Right lobe of liver (tissue), 6 donors: ENCODE data around the gene DAB2. TPM values are rescaled to one million over a fixed set of nuclear protein-coding genes. Genes with fewer than 3 reads are reported as not detected.

Experiments
- ATAC-seq, 4 donors: fragments of 200-7000 bp; cut with Tn5 transposase; one replicate each; pipeline ENCODE4 v1.9.1; 2020; ENCODE audit warnings: mild to moderate bottlenecking in 4 of 4, moderate library complexity in 4 of 4
- DNase-seq, 3 donors: peaks; one replicate each; pipeline ENCODE4 v3.0.0-alpha.2; 2020
- H3K27ac ChIP-seq, 3 donors: fragments of 200-600 bp; one replicate each; pipeline ENCODE4 v1.8.0; 2022
- H3K27me3 ChIP-seq, 2 donors: fragments of 200-600 bp; one replicate each; pipeline ENCODE4 v1.8.0; 2022
- H3K36me3 ChIP-seq, 4 donors: fragments of 200-600 bp; sonication (generic) in 1 of 4; one replicate each; pipeline versions ENCODE4 v1.5.1 to v1.8.0; 2017 to 2022; ENCODE audit warnings: control low read depth in 1 of 4
- H3K4me1 ChIP-seq, 4 donors: fragments of 200-600 bp; sonication (generic) in 1 of 4; one replicate each; pipeline versions ENCODE4 v1.5.1 to v1.8.0; 2017 to 2022; ENCODE audit warnings: control low read depth in 1 of 4
- H3K4me3 ChIP-seq, 3 donors: fragments of 200-600 bp; one replicate each; pipeline ENCODE4 v1.8.0; 2022
- H3K9me3 ChIP-seq, 4 donors: fragments of 200-600 bp; sonication (generic) in 1 of 4; one replicate each; pipeline versions ENCODE4 v1.5.1 to v1.8.0; 2017 to 2022; ENCODE audit warnings: control low read depth in 1 of 4
- POLR2A ChIP-seq: fragments of 450-650 bp; IDR thresholded peaks from one replicate; pipeline ENCODE4 v1.6.1; 2017; ENCODE audit warnings: antibody characterized with exemption, mild to moderate bottlenecking
- WGBS: methylation state at CpG from one replicate; pipeline ENCODE4 v1.1.6; 2018; ENCODE audit warnings: low coverage, low lambda C conversion rate; ENCODE audit not compliant: insufficient coverage; ENCODE audit errors: missing lambda C conversion rate; 5-methylcytosine and 5-hydroxymethylcytosine counted together
- intact Hi-C, 2 donors: fragments of 100-400 bp; cut with DNase I; formaldehyde crosslinking; loops; one replicate each; pipeline versions ENCODE4 v1.11.2 to v1.14.1; 2022
- total RNA-seq, 6 experiments: library from RNA; depleted of rRNA in 2 of 6; stranded (reverse); fragments of >200 nt in 2 of 6; fragmentation: NEBNext Ultra II Directional in 3 of 6; extraction: Animal tissue kit (Norgen Biotek cat#: 25700) in 3 of 6; gene quantifications; one replicate each; pipeline versions ENCODE4 v1.1.0 to v1.2.4, GENCODE V29; 2016 to 2023
- TF ChIP-seq, protein P1 (sequence below), 4 donors: fragments of 200-600 bp in 3 of 4; fragments of 450-650 bp in 1 of 4; IDR thresholded peaks; one replicate each; pipeline versions ENCODE4 v1.5.1 to v1.8.0; 2016 to 2022; ENCODE audit warnings: antibody characterized with exemption in 4 of 4, mild to moderate bottlenecking in 2 of 4
- donor health status: DM: no; HTN: yes; CAD: no.
- donor health status: DM: no; HTN: no; CAD: no.
- donor health status: DM: no; HTN: no; CAD: no.
- donor health status: DM: no; HTN: yes; CAD: no.
- donor health status: DM: no; HTN: yes; CAD: no.

DAB2 gene
- total RNA-seq, 6 experiments from 2014 or later: 7.3 to 32.8 (median 14.0) TPM

DNA sequence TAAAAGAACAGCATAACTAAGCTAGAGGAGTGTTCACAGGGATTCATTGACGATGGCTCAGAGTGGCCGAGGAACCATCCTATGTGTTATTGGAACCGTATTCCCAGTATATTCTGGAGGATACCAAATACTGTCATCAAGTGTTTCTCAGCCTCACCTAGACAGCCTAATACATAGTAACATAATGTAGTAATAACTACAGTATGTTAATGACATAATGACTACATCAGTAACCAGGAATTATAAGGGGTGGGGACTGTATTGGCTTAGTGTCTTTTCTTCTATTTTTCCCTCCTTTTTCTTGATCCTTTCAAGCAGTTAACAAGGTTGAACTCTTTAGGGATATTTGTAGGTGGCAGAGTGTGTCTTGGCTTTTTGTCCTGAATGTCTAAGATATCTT is 33.8 kb downstream of the DAB2 start:
- intact Hi-C loops: no loop called here
- H3K36me3 ChIP-seq: peaks cover 0 to 10% (median 2%) of the 10 kb centered on the region in 4 donors
- ATAC-seq: no peak

DNA sequence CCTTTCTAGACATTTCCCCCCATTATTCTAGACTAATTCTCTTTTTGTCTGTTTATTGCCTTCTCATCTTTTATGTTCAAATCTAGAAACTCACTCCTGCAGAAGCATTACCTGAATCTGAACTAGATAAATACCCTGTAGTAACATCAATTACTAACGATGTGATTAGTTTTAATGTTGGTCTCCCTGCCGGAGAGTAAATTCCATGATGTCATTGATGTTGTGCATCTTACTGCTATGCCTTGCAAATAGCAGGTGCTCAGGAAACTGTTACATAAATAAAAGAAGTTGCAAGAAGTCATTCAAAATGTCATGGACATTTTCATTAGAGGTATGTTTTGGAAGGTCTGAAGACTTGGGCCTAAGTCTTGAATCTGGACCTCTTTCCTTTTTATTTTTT is 37.5 kb downstream of the DAB2 start:
- H3K36me3 ChIP-seq: peaks cover 0 to 10% (median 2%) of the 10 kb centered on the region in 4 donors
- WGBS: 84% methylated on average over 2 of the region's 2 CpGs
- TF ChIP-seq, protein P1, sequence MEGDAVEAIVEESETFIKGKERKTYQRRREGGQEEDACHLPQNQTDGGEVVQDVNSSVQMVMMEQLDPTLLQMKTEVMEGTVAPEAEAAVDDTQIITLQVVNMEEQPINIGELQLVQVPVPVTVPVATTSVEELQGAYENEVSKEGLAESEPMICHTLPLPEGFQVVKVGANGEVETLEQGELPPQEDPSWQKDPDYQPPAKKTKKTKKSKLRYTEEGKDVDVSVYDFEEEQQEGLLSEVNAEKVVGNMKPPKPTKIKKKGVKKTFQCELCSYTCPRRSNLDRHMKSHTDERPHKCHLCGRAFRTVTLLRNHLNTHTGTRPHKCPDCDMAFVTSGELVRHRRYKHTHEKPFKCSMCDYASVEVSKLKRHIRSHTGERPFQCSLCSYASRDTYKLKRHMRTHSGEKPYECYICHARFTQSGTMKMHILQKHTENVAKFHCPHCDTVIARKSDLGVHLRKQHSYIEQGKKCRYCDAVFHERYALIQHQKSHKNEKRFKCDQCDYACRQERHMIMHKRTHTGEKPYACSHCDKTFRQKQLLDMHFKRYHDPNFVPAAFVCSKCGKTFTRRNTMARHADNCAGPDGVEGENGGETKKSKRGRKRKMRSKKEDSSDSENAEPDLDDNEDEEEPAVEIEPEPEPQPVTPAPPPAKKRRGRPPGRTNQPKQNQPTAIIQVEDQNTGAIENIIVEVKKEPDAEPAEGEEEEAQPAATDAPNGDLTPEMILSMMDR (IDR thresholded peaks at IDR 0.05): no peak
- no peak for TF ChIP-seq POLR2A

More for the DNA sequence above, 33.8 kb downstream of the DAB2 start:
- no peak for DNase-seq
- no peak overlapping the region for H3K4me3 ChIP-seq
- no peak overlapping the region for H3K27ac ChIP-seq
- no peaks in the 10 kb centered on the region for H3K27me3 ChIP-seq
- no peaks in the 10 kb centered on the region for H3K9me3 ChIP-seq
- no peaks in the 10 kb centered on the region for H3K4me1 ChIP-seq
- WGBS: 85% methylated on average over 3 of the region's 3 CpGs
- TF ChIP-seq, protein P1 (IDR thresholded peaks at IDR 0.05): no peak
- TF ChIP-seq POLR2A: no peak

DNA sequence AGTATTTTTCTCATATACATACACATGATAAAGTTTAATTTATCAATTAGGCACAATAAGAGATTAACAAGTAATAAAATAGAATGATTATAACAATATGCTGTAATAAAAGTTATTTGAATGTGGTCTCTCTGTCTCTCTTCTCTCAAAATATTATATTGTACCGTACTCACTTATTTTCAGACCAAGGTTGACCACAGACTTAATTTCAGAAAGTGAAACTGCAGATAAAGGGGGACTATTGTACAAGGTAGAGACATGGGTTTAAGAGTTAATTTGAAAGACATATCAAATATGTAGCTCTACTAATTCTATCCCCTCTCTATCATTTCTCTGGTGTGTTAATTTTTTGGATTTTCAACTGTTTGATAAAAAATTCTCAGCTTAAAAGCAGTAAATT is 40.5 kb downstream of the DAB2 start:
- Histone ChIP-seq H3K36me3 (no peaks in the 10 kb centered on the region), H3K4me1 (no peaks in the 10 kb centered on the region), H3K4me3 (no peak overlapping the region), H3K27ac (no peak overlapping the region), H3K9me3 (no peaks in the 10 kb centered on the region), H3K27me3 (no peaks in the 10 kb centered on the region)
- DNase-seq (no peak), ATAC-seq (no peak)
- intact Hi-C loops: no loop called here
- 83% methylated on average over 1 of the region's 1 CpG for WGBS
- no peak for TF ChIP-seq POLR2A
- TF ChIP-seq, protein P1 (IDR thresholded peaks at IDR 0.05): no peak

More for the DNA sequence above, 37.5 kb downstream of the DAB2 start:
- DNase-seq: no peak
- H3K4me3 ChIP-seq: no peak overlapping the region
- H3K27ac ChIP-seq: no peak overlapping the region
- no peaks in the 10 kb centered on the region for H3K27me3 ChIP-seq
- no peaks in the 10 kb centered on the region for H3K4me1 ChIP-seq
- intact Hi-C loops: no loop called here
- H3K9me3 ChIP-seq: no peaks in the 10 kb centered on the region
- ATAC-seq: no peak

DNA sequence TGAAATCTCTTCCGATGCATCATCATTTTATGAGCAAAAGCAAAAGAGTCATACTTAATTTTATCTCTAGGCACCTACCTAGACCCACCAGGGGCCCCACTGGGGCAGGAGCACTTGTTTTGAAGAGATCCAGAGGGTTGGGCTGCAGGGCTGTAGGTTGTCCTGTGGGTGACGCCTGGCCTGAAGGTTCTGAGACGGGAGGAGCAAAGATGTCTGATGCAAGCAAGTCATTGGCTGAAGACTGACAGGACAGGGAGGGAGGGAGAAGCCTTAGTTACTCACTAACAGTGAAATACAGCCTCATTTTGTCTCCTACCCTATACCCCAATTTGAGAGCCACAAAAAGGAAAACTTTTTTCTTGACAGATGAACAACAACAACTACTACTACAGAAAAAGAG is 43.4 kb downstream of the DAB2 start:
- Histone ChIP-seq H3K4me1 (no peaks in the 10 kb centered on the region), H3K27me3 (no peaks in the 10 kb centered on the region), H3K4me3 (no peak overlapping the region), H3K9me3 (no peaks in the 10 kb centered on the region), H3K27ac (no peak overlapping the region), H3K36me3 (peaks cover 0 to 4% (median 0%) of the 10 kb centered on the region in 4 donors)
- intact Hi-C loops: no loop called here
- TF ChIP-seq, protein P1 (IDR thresholded peaks at IDR 0.05): no peak
- no peak for TF ChIP-seq POLR2A
- 80% methylated on average over 1 of the region's 3 CpGs for WGBS
- DNase-seq (no peak), ATAC-seq (no peak)

DNA sequence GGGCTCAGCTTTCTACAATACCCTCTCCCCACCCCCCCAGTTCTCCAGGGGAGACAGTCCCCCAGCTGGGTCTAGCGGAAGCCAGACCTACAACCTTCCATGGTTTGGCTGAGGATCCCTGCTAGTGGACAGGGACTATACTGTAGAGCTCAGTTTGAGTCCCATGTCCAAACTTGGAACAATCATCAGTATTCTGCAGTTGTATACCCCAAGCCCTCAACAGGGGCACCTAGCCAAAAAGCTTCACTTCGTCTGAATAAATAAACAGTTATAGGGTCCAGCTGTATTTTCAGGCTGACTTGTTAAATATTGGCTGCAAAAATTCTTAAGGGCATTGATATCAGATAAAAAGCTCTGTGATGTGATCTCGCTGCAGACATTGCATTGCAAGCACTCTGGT is 45.1 kb downstream of the DAB2 start:
- no peak for DNase-seq
- Histone ChIP-seq H3K4me1 (peaks cover 0 to 3% (median under 1%) of the 10 kb centered on the region in 4 donors), H3K9me3 (no peaks in the 10 kb centered on the region), H3K27ac (no peak overlapping the region), H3K4me3 (no peak overlapping the region), H3K36me3 (peaks cover 0 to 4% (median 0%) of the 10 kb centered on the region in 4 donors), H3K27me3 (no peaks in the 10 kb centered on the region)
- 71% methylated on average over 2 of the region's 3 CpGs for WGBS
- no peak for ATAC-seq
- intact Hi-C loops: loop anchor here (5.0 kb wide), 2 partner anchors 163 to 168 kb away; no protein-coding TSS in a partner anchor
- TF ChIP-seq POLR2A: no peak
- TF ChIP-seq, protein P1 (IDR thresholded peaks at IDR 0.05): no peak
